ENCODE measurements around the gene ZNF280C. TPM values are rescaled to one million over a fixed set of nuclear protein-coding genes. Genes with fewer than 3 reads are reported as not detected.

The ZNF280C gene
- total RNA-seq, 1 donor from 2014 or later, result 0.72 TPM

GRCh38 chrX:130179170-130179569 is 89.5 kb downstream of the ZNF280C start:
- DNase-seq (ENCODE audit: low spot score), result no peak

GRCh38 chrX:130176942-130177341 is 91.8 kb downstream of the ZNF280C start:
- DNase-seq (ENCODE audit: low spot score), result no peak

- DNase-seq (ENCODE audit: low spot score), result no peak
Measured at GRCh38 chrX:130176354-130176776, 92.3 kb downstream of the ZNF280C start.

- no peak for DNase-seq (ENCODE audit: low spot score)
Measured at GRCh38 chrX:130174937-130175336, 93.8 kb downstream of the ZNF280C start.

- peak; percentile 70 for DNase-seq (ENCODE audit: low spot score)
Measured at GRCh38 chrX:130174045-130174704, 94.5 kb downstream of the ZNF280C start.

GRCh38 chrX:130173190-130173895 is 95.4 kb downstream of the ZNF280C start:
- DNase-seq (ENCODE audit: low spot score), result peak; percentile 75

- no peak for DNase-seq (ENCODE audit: low spot score)
Measured at GRCh38 chrX:130172127-130172845, 96.4 kb downstream of the ZNF280C start.

- peak; percentile 55 for DNase-seq (ENCODE audit: low spot score)
Measured at GRCh38 chrX:130171446-130172126, 97.1 kb downstream of the ZNF280C start, which contains the start of gene RAB33A. Gene RAB33A (plus strand): TSS chrX:130171962. CDS start chrX:130172063, 101 bp downstream.

GRCh38 chrX:130170752-130171445 is 97.8 kb downstream of the ZNF280C start:
- peak; percentile 51 for DNase-seq (ENCODE audit: low spot score)

GRCh38 chrX:130167040-130167439 is 101.7 kb downstream of the ZNF280C start:
- DNase-seq (ENCODE audit: low spot score), result no peak

- DNase-seq (ENCODE audit: low spot score), result no peak
Measured at GRCh38 chrX:130166503-130166777, 102.3 kb downstream of the ZNF280C start.

- DNase-seq (ENCODE audit: low spot score), result peak; percentile 95
Measured at GRCh38 chrX:130165703-130166502, 102.8 kb downstream of the ZNF280C start, which contains the start of gene AIFM1. Gene AIFM1 (minus strand): TSS chrX:130165841. CDS start chrX:130165656, 185 bp downstream.

- DNase-seq (ENCODE audit: low spot score), result peak; percentile 35
Measured at GRCh38 chrX:130165181-130165702, 103.5 kb downstream of the ZNF280C start.

GRCh38 chrX:130163398-130163797 is 105.3 kb downstream of the ZNF280C start:
- no peak for DNase-seq (ENCODE audit: low spot score)

GRCh38 chrX:130162094-130162735 is 106.5 kb downstream of the ZNF280C start:
- no peak for DNase-seq (ENCODE audit: low spot score)

- no peak for DNase-seq (ENCODE audit: low spot score)
Measured at GRCh38 chrX:130159776-130160175, 108.9 kb downstream of the ZNF280C start.

- no peak for DNase-seq (ENCODE audit: low spot score)
Measured at GRCh38 chrX:130158311-130158710, 110.4 kb downstream of the ZNF280C start.

GRCh38 chrX:130155564-130155963 is 113.1 kb downstream of the ZNF280C start:
- no peak for DNase-seq (ENCODE audit: low spot score)
